CD4-positive, CD25-positive, alpha-beta regulatory T cell (primary cell): ENCODE results near the gene CLEC10A. TPM values are rescaled to one million over a fixed set of nuclear protein-coding genes. Genes with fewer than 3 reads are reported as not detected.
"Not testable (repeated sequence)": the region's sequence is repeated elsewhere in the genome, so short reads cannot be mapped to it uniquely, and the experiment has no call there.

Experiments
- ATAC-seq, 2 donors: fragments of 150-1000 bp; cut with Tn5 transposase; one replicate each; pipeline ENCODE4 v1.10.0; 2021; ENCODE audit warnings: low read depth in 2 of 2, moderate number of reproducible peaks in 2 of 2, moderate library complexity in 1 of 2
- DNase-seq, 3 donors: peaks; one replicate each; pipeline versions ENCODE4 v3.0.0 to v3.0.0-alpha.2; 2012 to 2022; ENCODE audit warnings: mixed read lengths in 1 of 3
- H3K27ac ChIP-seq: one replicate; pipeline ENCODE4 v1.7.0; 2013; ENCODE audit warnings: mild to moderate bottlenecking, low read length; ENCODE audit not compliant: insufficient read depth, poor library complexity, severe bottlenecking
- H3K27me3 ChIP-seq: one replicate; pipeline ENCODE4 v1.7.0; 2013; ENCODE audit warnings: low read length; ENCODE audit not compliant: control insufficient read depth, insufficient read depth
- H3K36me3 ChIP-seq: one replicate; pipeline ENCODE4 v1.7.0; 2013; ENCODE audit warnings: mild to moderate bottlenecking, low read length, moderate library complexity; ENCODE audit not compliant: control insufficient read depth, insufficient read depth
- H3K4me1 ChIP-seq: 2 replicates; pipeline ENCODE4 v1.7.0; 2013; ENCODE audit warnings: mild to moderate bottlenecking, low read length; ENCODE audit not compliant: insufficient read depth, control insufficient read depth, poor library complexity, severe bottlenecking
- H3K4me3 ChIP-seq: one replicate; pipeline ENCODE4 v1.7.0; 2013; ENCODE audit warnings: low read depth, mild to moderate bottlenecking, low read length, moderate library complexity
- H3K9me3 ChIP-seq, 2 experiments: 1 replicate in 1 of 2; 2 replicates in 1 of 2; pipeline ENCODE4 v1.7.0; 2013; ENCODE audit warnings: low read length in 2 of 2, mild to moderate bottlenecking in 1 of 2, moderate library complexity in 1 of 2; ENCODE audit not compliant: control insufficient read depth in 2 of 2
- H3K27ac Mint-ChIP-seq, 3 donors: one replicate each; pipeline ENCODE4 v1.8.0; 2020 to 2022; ENCODE audit warnings: mild to moderate bottlenecking in 3 of 3, mixed read lengths in 3 of 3, moderate library complexity in 2 of 3
- H3K27me3 Mint-ChIP-seq: one replicate; pipeline ENCODE4 v1.8.0; 2022; ENCODE audit warnings: mild to moderate bottlenecking, mixed read lengths
- H3K36me3 Mint-ChIP-seq: one replicate; pipeline ENCODE4 v1.8.0; 2020; ENCODE audit warnings: mixed read lengths
- H3K4me1 Mint-ChIP-seq, 4 donors: one replicate each; pipeline ENCODE4 v1.8.0; 2020 to 2022; ENCODE audit warnings: mixed read lengths in 4 of 4, mild to moderate bottlenecking in 1 of 4
- H3K4me3 Mint-ChIP-seq, 4 donors: one replicate each; pipeline ENCODE4 v1.8.0; 2020 to 2022; ENCODE audit warnings: mild to moderate bottlenecking in 4 of 4, mixed read lengths in 4 of 4, moderate library complexity in 3 of 4
- H3K9me3 Mint-ChIP-seq, 7 donors: one replicate each; pipeline ENCODE4 v1.8.0; 2020 to 2022; ENCODE audit warnings: mixed read lengths in 7 of 7, mild to moderate bottlenecking in 3 of 7, moderate library complexity in 2 of 7
- polyA plus RNA-seq, 4 donors: library from polyadenylated mRNA; unstranded; fragments of 300-500 nt; fragmentation: Illumina TruSeq; gene quantifications; one replicate each; pipeline ENCODE4 v1.2.3, GENCODE V29; 2021
- total RNA-seq: library from RNA; stranded (reverse); gene quantifications from one replicate; pipeline ENCODE4 v1.2.3, GENCODE V29; 2022

CLEC10A gene
- total and polyA plus RNA-seq, 5 donors from 2014 or later, result not detected

- H3K27me3 Mint-ChIP-seq, result peaks cover 6% of the 10 kb centered on the region
- H3K27ac Mint-ChIP-seq, result peak overlapping the region in 1 of 3 donors; percentile 35
- DNase-seq (no peak), ATAC-seq (no peak)
- H3K9me3 ChIP-seq, result no peaks in the 10 kb centered on the region
- no peak overlapping the region for H3K4me3 ChIP-seq
- no peak overlapping the region for H3K4me3 Mint-ChIP-seq
- H3K4me1 ChIP-seq, result no peaks in the 10 kb centered on the region
- no peak overlapping the region for H3K27ac ChIP-seq
- H3K36me3 ChIP-seq, result no peaks in the 10 kb centered on the region
- H3K4me1 Mint-ChIP-seq, result peaks cover 0 to 6% (median 3%) of the 10 kb centered on the region in 4 donors
- H3K36me3 Mint-ChIP-seq, result no peaks in the 10 kb centered on the region
- H3K27me3 ChIP-seq, result no peaks in the 10 kb centered on the region
- H3K9me3 Mint-ChIP-seq, result peaks cover 0 to 2% (median 0%) of the 10 kb centered on the region in 7 donors
Observed at GRCh38 chr17:7107012-7107754, 27.1 kb upstream of the CLEC10A start.

GRCh38 chr17:7102421-7102820 lies 22.4 kb upstream of the CLEC10A start:
- no peak for ATAC-seq
- H3K27ac Mint-ChIP-seq, result peak overlapping the region in 1 of 3 donors; percentile 5

GRCh38 chr17:7101531-7101930 lies 21.5 kb upstream of the CLEC10A start:
- H3K9me3 Mint-ChIP-seq, result no peaks in the 10 kb centered on the region
- ATAC-seq (no peak), DNase-seq (no peak)
- Histone ChIP-seq H3K9me3 (no peaks in the 10 kb centered on the region), H3K4me1 (no peaks in the 10 kb centered on the region), H3K36me3 (no peaks in the 10 kb centered on the region), H3K27me3 (no peaks in the 10 kb centered on the region), H3K4me3 (no peak overlapping the region), H3K27ac (no peak overlapping the region)
- H3K4me1 Mint-ChIP-seq, result no peaks in the 10 kb centered on the region
- no peaks in the 10 kb centered on the region for H3K36me3 Mint-ChIP-seq
- H3K4me3 Mint-ChIP-seq, result no peak overlapping the region
- H3K27me3 Mint-ChIP-seq, result peaks cover 14% of the 10 kb centered on the region
- H3K27ac Mint-ChIP-seq, result no peak overlapping the region

More at GRCh38 chr17:7102421-7102820, 22.4 kb upstream of the CLEC10A start:
- Histone ChIP-seq H3K4me1 (no peaks in the 10 kb centered on the region), H3K27ac (no peak overlapping the region), H3K9me3 (no peaks in the 10 kb centered on the region), H3K27me3 (no peaks in the 10 kb centered on the region), H3K36me3 (no peaks in the 10 kb centered on the region), H3K4me3 (no peak overlapping the region)
- Mint-ChIP-seq H3K27me3 (peaks cover 10% of the 10 kb centered on the region), H3K36me3 (no peaks in the 10 kb centered on the region), H3K4me1 (no peaks in the 10 kb centered on the region), H3K9me3 (no peaks in the 10 kb centered on the region), H3K4me3 (no peak overlapping the region)
- no peak for DNase-seq

- not testable (repeated sequence) for DNase-seq, H3K9me3 Mint-ChIP-seq, H3K36me3 Mint-ChIP-seq, ATAC-seq, H3K4me1 Mint-ChIP-seq, H3K27ac Mint-ChIP-seq, H3K27ac ChIP-seq, H3K4me3 Mint-ChIP-seq, H3K27me3 ChIP-seq, H3K36me3 ChIP-seq, H3K4me3 ChIP-seq, H3K4me1 ChIP-seq, H3K9me3 ChIP-seq
- H3K27me3 Mint-ChIP-seq, result peaks cover 17% of the 10 kb centered on the region
Observed at GRCh38 chr17:7100641-7101379, 20.8 kb upstream of the CLEC10A start.

- Histone ChIP-seq H3K27me3 (no peaks in the 10 kb centered on the region), H3K4me1 (no peaks in the 10 kb centered on the region), H3K9me3 (no peaks in the 10 kb centered on the region), H3K36me3 (no peaks in the 10 kb centered on the region), H3K27ac (no peak overlapping the region), H3K4me3 (no peak overlapping the region)
- Mint-ChIP-seq H3K27me3 (peaks cover 25% of the 10 kb centered on the region), H3K36me3 (no peaks in the 10 kb centered on the region), H3K9me3 (no peaks in the 10 kb centered on the region), H3K4me1 (peaks cover 0 to 1% (median 0%) of the 10 kb centered on the region in 4 donors), H3K4me3 (no peak overlapping the region), H3K27ac (no peak overlapping the region)
- no peak for ATAC-seq
- no peak for DNase-seq
Observed at GRCh38 chr17:7098802-7099459, 18.9 kb upstream of the CLEC10A start.

- H3K27me3 Mint-ChIP-seq, result peaks cover 28% of the 10 kb centered on the region
- no peak overlapping the region for H3K27ac ChIP-seq
- no peaks in the 10 kb centered on the region for H3K9me3 Mint-ChIP-seq
Observed at GRCh38 chr17:7097940-7098339, 17.9 kb upstream of the CLEC10A start.

GRCh38 chr17:7095625-7096024 lies 15.6 kb upstream of the CLEC10A start:
- Histone ChIP-seq H3K27me3 (no peaks in the 10 kb centered on the region), H3K27ac (no peak overlapping the region), H3K9me3 (no peaks in the 10 kb centered on the region), H3K4me1 (no peaks in the 10 kb centered on the region), H3K36me3 (no peaks in the 10 kb centered on the region), H3K4me3 (no peak overlapping the region)
- Mint-ChIP-seq H3K9me3 (no peaks in the 10 kb centered on the region), H3K4me1 (peaks cover 0 to 2% (median 0%) of the 10 kb centered on the region in 4 donors), H3K36me3 (no peaks in the 10 kb centered on the region), H3K4me3 (no peak overlapping the region), H3K27ac (no peak overlapping the region), H3K27me3 (peaks cover 37% of the 10 kb centered on the region)
- ATAC-seq (no peak), DNase-seq (no peak)

More at GRCh38 chr17:7097940-7098339, 17.9 kb upstream of the CLEC10A start:
- H3K4me1 Mint-ChIP-seq, result peaks cover 0 to 2% (median 0%) of the 10 kb centered on the region in 4 donors
- H3K36me3 Mint-ChIP-seq, result no peaks in the 10 kb centered on the region
- H3K27ac Mint-ChIP-seq, result no peak overlapping the region
- no peak for DNase-seq
- no peak for ATAC-seq
- Histone ChIP-seq H3K4me3 (no peak overlapping the region), H3K9me3 (no peaks in the 10 kb centered on the region), H3K27me3 (no peaks in the 10 kb centered on the region), H3K36me3 (no peaks in the 10 kb centered on the region), H3K4me1 (no peaks in the 10 kb centered on the region)
- no peak overlapping the region for H3K4me3 Mint-ChIP-seq
